ENCODE data around the gene ADCY7.

GRCh38 chr16:50308237-50308965, 42.0 kb downstream of the ADCY7 start:
- TF ChIP-seq CTCF (IDR thresholded peaks at IDR 0.05) = no peak
- TF ChIP-seq POLR2A (IDR thresholded peaks at IDR 0.05) = no peak
